GM18907 (cell line): Measurements from ENCODE around the gene TNFRSF12A.

Experiments
- ATAC-seq: cut with Tn5 transposase; IDR thresholded peaks from one replicate; pipeline ENCODE4 v1.9.1; 2021; ENCODE audit warnings: mild to moderate bottlenecking, moderate library complexity; ENCODE audit not compliant: unreplicated experiment

TNFRSF12A gene

DNA sequence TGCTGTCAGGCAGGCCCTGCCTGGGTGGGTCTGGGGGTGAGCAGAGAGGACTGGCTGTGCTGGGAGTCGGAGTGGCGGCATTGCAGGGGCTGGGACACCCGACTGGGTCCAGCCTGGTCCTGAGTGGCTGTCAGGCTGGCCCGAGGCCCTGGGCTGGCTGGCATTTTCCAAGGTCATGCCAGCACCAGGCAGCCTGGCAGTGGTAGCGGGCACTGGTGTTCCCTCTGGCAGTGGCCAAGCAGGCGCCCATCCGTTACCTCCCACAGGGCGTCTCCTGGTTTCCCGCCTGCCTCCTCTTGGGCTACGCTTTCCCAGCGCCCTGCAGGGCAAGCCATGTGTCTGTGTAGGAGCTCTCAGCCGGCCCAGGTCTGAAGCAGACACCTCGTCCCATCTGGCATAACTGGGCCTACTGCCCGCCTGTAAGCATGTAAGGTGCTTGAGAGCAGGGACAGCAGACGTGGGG is 34.2 kb upstream of the TNFRSF12A start:
- ATAC-seq, result no peak

DNA sequence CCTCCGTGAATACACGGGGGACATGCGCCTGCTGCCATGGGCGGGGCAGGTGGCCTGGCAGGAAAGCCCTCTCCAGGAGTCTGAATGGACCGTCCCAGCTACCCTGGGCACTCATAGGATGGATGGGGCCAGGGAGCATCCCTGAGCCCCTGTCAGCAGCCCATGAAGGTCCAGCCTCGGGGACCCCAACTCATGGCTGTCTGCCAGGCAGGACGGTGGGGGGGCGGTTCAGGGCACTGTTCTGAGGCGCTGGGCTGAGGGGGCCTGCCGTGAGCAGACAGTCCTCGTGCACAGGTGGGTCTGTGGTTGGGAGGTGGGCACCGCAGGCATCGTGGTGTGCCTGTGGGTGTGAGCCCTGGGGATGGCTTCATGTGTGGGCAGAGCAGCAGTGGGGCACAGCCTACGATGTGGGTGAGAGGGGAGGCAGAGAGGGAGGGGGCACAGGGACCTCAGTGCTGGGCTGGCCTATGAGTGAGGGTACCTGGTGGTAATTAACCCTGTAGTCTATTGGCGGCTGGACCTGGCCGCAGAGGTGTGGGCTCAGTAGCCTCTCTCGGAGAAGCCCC is 33.5 kb upstream of the TNFRSF12A start:
- ATAC-seq, result no peak

DNA sequence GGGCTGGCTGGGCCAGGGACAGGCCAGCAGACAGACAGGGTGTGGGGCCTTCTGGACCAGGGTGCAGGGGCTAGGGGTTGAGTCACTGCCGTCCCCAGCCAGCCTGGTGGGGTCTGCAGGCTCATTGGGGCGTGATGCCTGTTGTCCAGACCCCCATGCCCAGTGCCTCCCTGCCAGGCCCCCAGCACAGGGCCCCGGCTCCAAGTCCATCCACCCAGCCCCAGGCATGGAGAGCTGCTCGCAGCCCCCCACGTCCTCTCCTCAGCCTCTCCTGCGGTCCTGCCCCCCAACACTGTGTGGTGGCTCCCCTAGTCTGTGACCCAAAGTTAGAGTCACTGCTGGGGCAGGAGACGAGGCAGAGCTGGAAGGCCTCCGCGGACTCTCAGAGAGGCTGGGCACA is 32.9 kb upstream of the TNFRSF12A start:
- no peak for ATAC-seq

DNA sequence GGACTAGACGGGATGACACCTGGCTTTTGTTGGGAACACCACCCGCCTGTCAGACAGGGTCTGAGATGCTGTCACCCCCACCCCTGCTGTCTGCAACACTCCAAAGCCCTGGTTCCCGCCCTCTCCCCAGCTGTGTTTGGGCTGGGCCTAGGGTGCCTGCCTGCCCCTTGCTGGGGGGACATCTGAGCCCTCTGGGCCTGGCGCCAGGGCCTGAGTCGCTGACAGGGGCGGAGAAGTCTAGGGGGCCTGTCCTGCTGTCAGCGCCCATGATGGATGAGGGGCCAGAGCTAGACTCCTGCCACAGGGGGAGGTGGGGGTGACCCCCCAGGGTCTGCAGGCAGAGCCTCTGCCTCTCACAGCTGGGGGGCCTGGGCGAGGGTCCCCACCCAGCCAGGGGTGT is 32.3 kb upstream of the TNFRSF12A start:
- no peak for ATAC-seq

DNA sequence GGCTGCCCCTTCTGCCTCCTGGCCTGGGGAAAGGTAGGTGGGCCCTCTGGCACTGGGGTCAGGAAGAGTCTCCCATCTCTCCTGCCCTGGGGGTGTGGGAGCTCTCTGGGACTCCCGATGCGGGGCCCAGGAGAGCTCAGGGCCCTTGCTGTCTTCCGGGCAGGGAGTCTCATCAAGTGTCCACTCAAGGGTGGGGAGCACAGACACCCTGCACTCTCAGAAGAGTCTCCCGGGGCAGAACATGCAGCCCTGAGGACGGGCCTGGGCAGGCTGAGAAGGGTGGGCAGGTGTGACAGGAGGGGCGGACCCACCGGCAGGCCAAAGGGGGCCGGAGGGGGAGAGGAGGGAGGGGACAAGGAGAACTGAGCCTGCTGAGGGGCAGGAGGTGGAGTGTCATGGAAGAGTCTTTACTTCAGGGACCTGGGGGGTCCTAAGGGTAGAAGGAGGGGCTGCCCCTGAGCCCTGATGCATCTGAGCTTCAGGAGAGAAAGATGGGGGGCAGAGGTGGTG is 31.5 kb upstream of the TNFRSF12A start:
- ATAC-seq, result no peak

DNA sequence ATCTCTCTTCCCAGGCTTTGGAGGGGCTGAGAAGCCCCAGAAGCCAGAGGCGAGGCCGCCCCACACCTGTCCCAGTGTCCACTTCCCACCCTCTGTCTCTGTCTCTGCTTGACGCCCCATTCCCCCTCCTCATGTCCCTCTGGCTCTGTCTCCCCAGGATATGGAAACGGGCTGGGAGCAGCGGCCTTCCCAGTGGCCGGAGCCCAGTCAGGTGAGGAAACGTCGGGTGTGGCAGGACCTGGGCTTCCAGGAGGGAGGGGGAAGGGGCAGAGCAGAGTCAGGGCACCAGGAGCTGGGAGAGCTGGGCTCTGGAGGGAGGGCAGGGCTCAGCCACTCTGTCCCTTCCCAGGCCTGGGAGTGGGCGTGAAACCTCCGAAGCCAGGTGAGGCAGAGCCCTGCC is 29.3 kb upstream of the TNFRSF12A start:
- ATAC-seq, result no peak

DNA sequence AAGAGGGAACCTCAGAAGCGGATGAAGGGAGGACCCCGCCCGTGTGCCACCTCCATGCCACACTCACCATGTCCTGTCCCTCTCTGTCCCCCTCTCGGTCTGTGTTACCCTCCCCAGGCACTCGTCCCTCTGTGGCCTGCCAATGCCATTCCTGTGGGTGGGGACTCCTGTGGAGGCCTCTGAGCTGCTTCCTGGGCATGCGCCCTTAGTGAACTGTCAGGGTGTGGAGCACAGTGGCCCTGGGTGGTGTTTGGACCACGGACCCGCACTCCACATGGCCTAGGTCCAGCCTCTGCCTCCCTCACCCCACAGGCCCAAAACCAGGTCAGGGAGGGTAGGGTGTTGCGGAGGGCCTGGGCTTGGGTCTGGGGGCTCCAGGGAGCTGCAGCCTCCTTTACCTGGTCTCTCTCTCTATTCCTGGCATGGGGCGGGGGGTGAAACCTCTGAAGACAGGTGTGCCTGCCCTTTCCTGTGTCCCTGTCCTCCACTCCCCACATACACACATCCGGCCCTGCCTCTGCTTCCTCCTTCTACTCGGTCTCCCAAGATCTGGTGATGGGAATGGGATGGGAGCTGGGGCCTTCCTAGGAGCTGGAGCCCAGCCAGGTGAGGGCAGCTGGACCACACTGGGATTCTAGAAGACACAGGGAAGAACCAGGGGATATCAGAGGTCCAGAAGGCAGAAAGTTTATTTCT is 28.5 kb upstream of the TNFRSF12A start:
- no peak for ATAC-seq

DNA sequence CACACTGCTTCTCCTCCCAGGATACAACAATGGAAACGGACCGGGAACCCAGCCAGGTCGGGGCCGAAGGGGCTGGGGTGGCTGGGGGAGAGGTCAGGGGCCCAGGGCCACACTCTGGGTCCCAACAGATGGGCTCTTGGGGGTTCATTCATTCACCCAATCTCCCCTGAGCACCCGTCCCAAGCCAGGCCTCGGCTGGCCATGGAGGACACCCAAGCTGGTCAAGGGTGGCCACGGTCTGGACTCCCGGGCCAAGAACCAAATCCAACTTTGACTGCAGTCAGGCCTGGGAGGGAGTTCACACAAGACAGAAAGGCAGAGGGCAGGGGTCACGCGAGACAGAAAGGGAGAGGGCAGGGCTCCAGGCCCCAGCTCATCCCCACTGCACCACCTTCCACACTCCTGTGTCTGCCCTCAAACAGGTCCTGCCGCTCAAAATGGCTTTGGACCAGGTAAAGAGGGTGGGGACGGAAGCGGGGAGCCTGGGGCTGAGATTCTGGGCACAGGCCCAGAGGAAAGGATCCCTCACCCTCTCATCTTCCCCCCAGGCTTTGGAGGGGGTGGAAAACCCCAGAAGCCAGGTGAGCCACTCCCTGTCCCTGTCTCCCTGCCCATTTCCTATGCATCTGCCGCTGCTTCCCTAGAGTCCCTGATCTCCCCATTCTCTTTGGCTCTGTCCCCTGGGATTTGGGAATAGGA is 27.6 kb upstream of the TNFRSF12A start:
- ATAC-seq, result no peak

DNA sequence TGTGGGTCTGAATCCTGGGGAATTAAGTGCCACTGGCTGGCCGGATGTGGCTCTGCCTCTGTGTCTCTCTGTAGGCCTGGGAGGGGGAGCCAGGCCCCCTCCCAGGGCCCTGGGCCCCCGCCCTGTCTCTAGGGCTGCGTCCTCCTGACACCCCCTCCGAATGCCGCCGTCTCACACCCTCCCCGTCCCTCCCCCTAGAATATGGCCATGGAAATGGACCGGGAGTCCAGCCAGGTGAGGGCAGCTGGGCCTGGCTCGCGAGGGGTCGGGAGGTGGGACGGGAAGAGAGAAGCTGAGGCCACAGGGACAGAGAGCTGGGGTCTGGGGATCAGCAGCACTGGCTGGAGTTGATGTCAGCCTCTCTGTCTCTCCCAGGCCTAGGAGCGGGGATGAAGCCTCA is 23.9 kb upstream of the TNFRSF12A start:
- no peak for ATAC-seq

DNA sequence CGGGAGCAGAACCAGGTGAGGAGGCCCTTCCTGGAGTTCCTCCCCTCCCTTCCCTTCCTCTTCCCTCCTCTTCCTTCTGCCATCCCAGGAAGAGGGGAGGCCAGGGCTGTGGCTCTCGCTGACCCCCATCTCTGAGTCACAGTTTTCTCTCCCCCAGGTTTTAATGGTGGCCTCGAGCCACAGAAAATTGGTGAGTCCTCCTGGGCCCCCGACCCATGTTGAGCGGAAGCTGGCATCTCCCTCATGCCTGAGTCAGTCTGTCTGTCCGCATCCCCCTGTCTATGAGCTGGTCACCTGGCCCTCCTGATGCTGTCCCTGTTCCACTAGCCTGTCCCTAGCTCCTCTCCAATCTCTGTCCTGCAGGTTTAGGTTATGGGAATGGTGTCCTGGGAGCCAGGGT is 20.2 kb upstream of the TNFRSF12A start:
- no peak for ATAC-seq

DNA sequence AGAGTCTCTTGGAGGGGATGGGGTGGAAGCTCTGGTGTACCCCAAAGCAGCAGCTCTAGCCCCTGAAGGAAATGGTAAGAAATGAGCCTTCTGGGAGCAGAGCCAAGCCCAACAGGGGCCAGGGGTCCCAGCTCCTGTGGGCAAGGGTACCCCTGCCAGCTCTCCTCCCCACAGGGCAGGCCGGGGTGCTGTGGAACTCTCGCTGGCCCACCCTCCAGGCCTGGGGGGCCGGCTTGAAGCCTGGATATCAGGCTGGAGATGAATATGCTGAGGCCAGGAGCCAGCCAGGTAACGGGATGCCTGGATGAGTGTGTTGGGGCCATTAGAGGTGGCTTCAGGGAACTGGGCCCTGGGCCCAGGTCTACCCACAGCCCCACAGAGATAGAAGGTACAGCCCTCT is 19.6 kb upstream of the TNFRSF12A start:
- ATAC-seq, result no peak

DNA sequence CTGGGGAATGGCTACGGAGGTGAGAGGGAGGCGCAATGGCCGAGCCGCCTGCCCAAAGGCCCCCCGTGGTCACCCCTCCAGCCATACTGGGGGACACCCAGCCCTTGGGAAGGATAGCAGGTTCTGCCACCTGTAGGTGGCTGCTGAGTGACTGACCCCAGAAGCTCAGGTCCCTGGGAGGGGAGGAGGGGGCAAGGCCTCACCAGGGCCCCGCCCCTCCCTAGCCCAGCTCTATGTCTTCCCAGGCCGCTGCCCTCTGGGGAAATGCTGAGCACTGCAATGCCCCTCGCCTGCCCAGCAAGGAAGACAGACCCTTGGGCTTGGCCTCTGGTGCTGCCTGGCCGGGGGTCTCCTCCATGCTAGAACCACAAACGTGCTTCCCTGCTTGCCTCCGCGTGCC is 18.9 kb upstream of the TNFRSF12A start:
- no peak for ATAC-seq

DNA sequence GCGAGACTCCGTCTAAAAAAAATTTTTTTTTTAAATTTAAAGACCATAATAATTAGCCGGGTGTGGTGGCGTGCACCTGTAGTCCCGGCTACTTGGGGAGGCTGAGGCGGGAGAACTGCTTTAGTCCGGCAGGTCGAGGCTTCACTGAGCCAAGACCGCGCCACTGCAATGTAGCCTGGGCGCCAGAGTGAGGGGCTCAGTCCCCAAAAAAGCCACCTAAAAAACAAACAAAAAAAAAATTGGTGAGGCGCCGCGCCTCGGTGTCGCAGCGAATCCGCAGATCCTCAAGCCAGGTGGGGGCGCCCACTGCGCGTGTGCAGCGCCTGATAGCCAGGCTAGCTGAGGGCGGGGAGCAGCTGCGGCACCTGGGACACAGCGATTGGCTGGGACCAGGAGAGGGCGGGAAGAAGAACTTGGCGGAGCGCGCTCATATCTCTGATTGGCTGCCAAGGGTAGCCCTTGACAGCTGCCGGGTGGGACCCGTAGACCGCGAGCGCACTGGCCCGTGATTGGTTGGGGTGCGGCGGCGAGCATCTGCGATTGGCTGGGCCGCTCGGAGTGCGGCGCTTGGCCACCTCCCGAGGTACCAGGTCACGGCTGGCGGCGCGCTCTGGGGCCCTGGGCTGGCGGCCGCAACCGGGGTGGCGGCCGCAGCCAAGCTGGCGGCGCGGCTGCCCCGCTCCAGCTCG is 16.4 kb upstream of the TNFRSF12A start:
- ATAC-seq, result peak; percentile 89

DNA sequence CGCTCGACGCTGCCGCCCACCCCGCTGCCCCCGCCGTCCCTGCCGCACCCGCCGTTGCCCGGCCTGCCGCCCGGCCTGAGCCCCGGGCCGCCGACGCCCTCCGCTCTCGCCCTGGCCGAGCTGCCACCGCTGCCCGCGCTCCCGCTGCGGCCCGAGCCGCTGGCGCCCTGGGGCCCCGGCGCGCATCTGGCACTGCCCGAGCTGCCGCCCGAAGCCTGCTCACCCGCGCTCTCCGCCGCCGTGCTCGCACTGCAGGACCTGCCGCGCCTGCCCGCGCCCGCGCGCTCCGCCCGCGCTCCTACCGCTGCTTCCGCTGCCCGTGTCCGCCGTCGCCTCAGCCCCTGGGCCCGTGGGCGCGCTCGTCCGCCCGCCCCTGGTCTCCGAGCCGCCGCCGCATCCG is 15.8 kb upstream of the TNFRSF12A start:
- ATAC-seq, result peak; percentile 7

DNA sequence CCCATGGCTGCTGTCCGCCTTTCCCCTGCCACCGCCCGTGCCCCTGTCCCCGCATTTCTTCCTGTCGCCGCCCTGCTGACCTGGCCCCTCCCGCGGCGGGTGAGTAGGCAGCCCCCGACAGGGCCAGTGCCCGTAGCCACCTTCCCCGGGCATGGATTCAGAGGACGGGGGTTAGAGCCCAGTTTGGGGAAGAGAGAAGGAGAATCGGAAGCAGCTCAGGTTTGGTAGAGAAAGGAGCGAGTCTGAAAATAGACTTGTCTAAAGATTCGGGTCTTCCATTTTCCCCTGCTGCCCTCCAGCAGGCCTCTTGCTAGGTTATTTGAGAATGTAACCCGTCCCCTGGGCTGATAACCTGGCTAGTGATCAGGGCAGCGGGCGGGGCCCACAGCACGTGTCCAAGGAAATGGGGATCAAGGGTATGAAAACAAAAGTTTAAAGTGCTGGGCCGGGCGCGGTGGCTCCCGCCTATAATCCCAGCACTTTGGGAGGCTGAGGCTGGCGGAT is 15.3 kb upstream of the TNFRSF12A start:
- no peak for ATAC-seq

DNA sequence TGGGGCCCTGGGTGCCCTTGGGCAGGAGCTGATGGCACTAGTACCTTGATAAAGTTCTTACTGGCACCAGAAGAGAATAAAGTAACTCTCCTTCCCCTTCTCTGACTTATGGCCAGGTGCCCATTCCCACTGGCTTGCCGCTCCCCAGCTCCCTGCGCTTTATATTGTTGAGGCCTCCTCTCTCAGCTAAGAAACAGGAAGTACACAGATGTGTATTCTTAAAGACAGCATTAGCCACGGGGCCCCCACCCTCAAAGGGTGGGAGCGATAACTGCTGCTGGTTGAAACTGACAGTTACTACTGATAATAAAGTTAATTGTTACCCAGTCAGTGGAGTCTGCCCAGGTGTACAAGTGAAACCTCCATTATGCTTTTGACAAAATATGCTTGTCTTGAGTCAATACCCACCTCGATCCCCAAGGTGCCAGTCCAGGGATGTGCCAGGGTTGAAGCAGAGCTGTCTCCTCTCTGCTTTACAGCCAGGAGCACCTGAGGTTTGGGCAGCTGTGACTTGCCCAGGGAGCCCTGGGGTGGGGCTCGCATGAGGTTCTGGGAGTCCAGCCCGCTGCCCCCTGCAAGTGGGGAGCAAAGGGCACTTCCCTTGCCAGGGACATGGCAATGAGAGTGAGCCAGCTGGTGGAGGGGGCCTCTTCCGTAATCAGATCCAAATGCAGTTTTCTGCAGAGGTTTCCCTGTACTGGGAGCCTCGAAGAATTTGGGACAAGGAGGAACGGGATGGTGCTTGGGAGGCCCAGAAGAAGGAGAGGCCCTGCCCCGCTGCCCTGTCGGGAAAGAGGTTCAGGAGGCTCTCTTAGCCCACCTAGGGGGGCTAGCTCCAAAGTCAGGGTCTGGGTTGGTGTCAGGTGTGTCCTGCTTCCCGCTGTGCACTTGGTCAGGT is 12.9 kb upstream of the TNFRSF12A start:
- ATAC-seq, result no peak

DNA sequence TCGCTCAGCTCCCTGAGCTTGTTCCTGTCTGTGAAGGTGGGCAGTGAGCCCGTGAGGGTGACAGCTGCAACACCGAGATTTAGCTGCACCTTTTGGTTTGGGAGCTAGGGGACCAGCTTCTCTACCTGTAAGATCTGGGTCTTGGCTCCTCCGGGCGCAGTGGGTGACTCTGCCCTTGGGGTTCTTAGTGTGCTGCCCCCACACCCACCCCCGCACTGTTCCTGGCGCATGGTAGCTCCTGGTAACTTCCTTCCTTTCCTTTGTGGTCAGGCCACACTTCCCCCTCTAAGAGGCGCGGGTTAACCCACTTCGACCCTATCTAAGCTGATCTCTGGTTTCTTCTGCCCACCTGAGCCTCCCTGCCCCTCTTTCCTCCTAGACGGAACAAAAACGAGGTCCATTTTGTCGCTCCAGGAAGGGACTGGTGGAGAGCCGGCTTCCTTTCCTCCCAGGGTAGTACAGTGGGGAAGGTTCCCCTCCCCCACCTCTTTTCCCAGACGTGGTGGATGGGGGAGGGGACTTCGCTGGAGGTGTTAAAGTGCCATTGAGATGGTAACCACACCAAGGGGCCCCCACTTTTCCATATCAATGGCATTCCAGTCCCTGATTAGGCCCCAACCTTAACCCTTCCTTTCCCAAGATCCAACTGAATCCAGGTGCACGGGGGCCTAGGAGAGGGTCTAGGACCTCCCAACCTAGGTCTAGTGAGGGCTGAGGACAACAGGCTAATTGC is 12.0 kb upstream of the TNFRSF12A start:
- no peak for ATAC-seq

DNA sequence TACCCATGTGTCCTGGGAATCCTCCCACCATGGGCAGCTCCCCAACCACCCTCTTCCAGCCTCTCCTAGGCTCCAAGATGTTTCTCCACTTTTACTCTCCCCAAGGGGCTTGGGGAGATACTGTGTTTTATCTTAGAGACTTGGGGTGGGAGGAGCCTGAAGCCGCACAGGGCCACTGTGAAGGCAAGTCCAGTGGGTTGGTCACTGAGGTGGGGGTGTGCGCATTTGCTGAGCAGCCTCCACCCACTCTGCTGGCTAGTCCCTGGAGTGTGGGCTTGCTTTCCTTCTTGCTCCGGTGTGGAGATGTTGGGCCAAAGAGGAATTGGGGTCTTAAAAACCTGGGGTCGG is 11.5 kb upstream of the TNFRSF12A start:
- no peak for ATAC-seq

DNA sequence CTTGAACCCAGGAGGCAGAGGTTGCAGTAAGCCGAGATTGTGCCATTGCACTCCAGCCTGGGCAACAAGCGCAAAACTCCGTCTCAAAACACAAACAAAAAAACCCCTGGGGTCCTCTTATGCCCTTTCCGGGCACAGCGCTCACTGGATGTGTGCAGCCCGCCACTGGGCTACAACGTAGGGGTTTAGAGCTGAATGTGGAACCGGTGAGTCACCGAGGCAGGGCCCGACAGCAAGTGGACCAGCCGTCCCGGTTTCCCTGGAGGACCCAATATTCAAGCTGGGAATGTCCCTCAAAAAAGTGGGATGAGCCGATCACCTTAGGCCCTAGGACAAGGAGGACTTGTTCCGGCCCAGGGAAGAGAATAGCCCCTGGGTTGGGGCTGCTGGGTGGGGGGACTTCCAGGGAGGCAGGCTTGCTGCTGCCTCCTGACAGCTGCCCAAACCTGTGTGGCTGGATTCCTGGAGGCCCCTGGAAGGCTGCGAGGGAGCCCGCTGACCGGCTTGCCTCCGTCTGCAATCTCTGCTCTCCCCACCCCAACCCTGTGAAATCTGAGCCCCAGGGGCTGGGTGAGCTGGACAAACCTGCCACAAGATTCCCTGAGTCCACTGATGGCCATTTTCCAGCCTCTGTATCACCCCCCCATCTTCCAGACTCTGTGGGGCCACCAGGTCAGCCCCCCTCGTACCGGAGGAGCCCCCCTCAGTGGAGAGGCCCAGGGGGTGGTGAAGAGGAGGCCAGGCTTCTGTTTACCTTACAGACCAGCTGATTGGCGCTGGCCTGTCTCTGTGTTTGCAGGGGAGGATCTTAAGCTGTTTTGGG is 10.4 kb upstream of the TNFRSF12A start:
- ATAC-seq, result no peak
